Right hindlimb (tissue), 1 donor: Measurements from ENCODE around the gene ZNF324B.
A peak's percentile ranks its signal among the peaks of the same experiment; 100 is the strongest.
"Not testable (repeated sequence)": the region's sequence is repeated elsewhere in the genome, so short reads cannot be mapped to it uniquely, and the experiment has no call there.

ENCODE experiments used
- DNase-seq: peaks from one replicate; pipeline ENCODE4 v3.0.0-alpha.2; 2018

ZNF324B gene

DNA sequence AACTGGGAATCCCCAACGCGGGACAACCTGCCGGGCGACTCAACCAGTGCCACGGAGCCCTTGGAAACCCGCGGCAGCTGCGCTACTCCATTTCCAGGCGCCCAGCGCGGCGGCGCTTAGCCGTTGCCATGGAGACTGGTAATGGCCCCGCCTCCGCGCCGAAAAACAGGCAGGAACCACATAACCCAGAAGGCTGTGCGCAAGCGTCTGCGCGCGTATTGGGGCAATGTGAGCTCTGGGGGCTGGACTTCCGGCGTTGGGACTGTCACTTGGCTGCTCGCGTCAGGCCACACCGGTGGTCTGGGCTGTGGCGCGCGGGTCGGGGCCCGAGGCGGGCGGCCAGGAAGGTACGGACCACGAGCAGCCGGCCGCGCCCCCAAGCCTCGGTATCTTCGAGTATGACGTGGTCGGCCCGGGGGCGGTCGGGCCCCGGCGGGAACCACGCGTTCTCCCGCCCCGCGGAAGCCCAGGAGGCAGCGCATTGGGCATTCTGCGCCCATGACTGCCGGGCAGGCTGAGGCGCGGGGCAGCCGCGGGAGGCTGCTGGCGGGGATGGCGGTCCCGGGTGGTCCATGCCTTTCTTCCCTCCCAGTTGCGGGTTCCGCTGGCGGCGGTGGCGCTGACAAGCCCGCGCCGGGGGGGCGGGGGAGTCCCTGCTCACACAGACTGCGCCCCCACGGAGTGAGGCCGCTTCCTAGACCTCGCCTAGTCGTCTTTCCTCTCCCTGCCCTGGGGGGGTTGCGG, at the start of gene ZNF324B:
ZNF324B (plus strand) TSS at position 265 of the 744 bp plus-strand sequence. CDS start 2,080 bp downstream, outside the sequence.
- DNase-seq, result peak; percentile 97

DNA sequence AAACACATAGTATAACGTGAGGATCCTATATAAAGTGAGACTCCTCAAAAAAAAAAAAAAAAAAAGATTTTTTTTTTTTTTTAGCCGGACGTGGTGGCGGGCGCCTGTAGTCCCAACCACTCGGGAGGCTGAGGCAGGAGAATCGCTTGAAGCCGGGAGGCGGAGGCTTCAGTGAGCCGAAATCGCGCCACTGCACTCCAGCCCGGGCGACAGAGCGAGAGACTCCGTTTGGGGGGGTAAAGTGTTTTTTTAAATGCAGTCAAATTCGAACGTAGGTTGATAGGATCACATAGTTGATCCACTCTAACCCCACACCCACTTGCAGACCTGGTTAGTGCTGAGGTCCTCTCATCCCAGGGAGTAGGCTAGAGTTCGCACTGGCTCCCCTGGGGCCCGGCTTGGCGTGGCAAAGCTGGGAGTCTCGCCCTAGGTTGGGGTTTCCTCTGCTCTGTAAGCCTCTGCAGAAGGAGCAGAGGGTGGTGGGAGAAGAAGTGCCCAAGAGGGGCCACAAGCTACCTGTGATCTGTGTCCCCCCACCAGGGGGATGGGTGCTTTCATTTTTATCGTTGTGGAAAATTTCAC, 49.5 kb upstream of the ZNF324B start:
- no peak for DNase-seq

DNA sequence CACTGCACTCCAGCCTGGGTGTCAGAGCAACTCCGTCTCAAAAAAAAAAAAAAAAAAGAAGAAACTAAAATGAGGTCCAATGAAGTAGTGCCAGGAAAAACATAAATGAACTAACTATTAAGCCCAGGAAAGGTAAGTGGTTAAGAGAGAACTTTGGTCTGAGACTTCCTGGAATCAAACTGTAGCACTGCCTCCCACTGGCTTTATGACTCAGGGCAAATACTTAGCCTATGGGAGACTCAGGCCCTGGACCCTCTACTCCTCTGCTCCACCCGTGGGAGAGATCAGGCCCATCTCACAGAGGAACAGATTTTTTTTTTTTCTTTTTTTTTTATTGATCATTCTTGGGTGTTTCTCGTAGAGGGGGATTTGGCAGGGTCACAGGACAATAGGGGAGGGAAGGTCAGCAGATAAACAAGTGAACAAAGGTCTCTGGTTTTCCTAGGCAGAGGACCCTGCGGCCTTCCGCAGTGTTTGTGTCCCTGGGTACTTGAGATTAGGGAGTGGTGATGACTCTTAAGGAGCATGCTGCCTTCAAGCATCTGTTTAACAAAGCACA, 47.4 kb upstream of the ZNF324B start:
- DNase-seq, result not testable (repeated sequence)

DNA sequence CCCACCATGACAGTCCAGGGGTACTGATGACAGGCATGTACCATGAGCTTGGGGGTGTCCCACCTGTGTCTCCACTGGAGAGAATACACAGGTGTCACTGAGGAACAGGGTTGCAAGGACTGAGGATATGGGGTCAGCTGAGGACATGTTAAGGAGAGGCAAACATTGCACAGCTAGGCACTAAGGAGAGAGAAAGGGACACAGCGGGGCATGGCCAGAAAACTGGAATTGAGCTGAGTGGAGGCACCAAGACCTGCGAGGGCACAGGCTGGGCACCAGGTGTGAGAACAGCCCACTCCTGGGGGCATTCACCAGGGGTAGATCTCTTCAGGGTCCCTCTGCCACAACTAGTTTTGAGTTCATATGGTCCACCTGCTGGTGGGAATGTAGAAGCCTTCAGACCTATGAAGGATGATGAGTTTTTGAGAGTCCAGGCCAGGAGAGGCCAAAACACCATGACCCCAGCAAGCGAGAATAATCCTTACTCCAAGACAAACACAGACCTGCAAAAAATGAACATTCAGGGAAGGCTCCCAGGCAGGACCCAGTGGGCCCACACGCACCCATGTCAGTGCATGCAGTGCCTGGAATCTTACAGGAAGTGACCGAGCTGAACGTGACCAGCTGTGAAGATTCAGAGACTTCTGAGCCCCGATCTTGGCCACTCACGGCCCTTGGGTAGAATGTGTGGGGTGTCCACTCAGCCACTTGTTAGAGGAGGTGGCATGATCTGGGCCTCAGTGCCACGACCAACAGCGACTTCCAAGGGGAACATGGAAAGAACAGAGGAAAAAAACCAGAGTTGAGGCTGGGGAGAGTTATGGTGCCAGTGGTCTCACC, 44.4 kb upstream of the ZNF324B start:
- DNase-seq, result no peak

GRCh38 chr19:58407658-58408151, 43.7 kb upstream of the ZNF324B start:
- peak; percentile 33 for DNase-seq

- DNase-seq, result peak; percentile 98
Measured at GRCh38 chr19:58408152-58409009, 43.0 kb upstream of the ZNF324B start, which contains the start of gene ZNF584. Gene ZNF584 (plus strand): TSS chr19:58408649. CDS start chr19:58409148, 499 bp downstream.

DNA sequence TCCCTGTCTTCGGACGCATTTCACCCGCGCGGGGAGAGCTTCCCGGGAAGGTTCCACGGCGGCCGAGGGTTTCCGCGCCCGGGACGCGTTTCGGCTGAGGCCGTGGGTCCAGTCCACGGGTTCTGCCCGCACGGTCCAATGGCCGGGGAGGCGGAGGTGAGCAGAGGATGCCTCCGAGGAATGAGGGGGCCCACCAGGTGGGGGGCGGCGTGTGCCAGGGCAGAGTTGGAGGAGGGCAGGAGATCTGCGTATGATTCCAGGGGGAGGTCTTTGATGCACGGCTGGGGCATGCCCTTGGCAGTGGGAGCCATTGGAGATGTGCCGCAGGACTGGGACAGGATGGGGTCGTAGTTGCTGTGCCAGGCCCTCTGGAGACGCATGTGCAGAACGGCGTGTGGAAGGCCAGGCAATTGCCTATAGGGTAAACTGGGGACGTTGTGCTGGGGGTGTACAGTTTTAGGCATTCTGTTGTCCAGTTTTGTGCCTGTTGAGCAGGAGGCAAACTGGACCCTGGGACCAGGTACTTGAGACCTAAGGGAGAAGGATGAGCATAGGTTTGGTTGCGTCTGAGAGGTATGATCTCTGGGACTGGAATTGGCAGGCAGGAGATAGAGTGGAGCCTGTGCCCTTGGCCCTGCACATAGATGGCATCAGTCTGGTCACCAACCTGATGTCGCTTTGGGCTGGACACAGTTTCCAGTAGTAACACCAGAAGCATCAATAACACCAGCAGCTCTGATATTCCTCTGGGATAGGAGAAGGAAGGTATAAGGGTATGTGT, 42.2 kb upstream of the ZNF324B start:
- DNase-seq, result peak; percentile 41

DNA sequence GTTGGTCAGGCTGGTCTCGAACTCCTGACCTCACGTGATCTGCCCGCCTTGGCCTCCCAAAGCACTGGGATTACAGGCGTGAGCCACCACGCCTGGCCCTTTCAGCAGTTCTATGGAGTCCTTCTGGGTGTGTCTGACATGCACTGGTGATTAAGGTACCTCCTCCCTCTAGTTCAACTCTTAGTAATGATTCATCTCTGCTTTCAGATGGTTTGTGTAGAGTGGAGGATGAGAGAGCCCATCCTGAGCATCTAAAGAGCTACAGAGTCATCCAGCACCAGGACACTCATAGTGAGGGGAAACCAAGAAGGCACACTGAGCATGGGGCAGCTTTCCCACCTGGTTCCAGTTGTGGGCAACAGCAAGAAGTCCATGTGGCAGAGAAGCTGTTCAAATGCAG, 34.8 kb upstream of the ZNF324B start:
- no peak for DNase-seq

GRCh38 chr19:58417071-58417470, 34.4 kb upstream of the ZNF324B start:
- DNase-seq, result no peak

DNA sequence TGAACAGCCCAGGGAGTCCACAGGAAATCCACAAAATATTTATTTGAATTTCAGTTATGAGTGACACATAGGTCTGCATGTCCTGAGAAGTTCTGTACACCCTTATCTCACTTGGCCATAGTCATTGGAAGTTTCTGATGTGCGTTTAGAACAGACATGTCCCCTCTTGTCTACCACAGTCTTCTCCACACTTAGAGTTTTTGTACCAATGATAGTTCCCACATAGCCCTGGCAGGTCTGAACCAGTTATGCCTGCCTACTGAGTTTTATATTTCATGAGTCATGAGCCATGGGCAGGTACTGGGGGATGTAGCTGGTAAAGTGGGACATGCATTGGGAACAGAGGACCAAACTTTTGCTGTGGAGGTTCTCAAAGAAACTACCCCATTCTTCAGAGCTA, 22.8 kb upstream of the ZNF324B start:
- DNase-seq, result no peak

GRCh38 chr19:58429745-58430144, 21.7 kb upstream of the ZNF324B start:
- DNase-seq, result no peak

DNA sequence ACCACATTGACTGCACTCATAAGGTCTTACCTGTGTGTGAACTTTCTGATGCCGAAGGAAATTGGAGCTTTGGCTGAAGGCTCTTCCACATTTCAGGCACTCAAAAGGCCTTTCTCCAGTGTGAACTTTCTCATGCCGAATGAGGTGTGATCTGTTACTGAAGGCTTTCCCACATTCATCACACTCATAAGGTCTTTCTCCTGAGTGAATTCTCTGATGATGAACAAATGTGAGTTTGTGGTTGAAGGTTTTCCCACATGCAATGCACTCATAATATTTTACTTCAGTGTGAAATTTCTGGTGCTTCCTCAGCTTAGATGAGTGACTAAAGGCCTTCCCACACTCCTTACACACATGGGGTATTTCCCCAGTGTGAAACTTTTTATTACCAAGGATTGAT, 17.2 kb upstream of the ZNF324B start:
- DNase-seq, result no peak

DNA sequence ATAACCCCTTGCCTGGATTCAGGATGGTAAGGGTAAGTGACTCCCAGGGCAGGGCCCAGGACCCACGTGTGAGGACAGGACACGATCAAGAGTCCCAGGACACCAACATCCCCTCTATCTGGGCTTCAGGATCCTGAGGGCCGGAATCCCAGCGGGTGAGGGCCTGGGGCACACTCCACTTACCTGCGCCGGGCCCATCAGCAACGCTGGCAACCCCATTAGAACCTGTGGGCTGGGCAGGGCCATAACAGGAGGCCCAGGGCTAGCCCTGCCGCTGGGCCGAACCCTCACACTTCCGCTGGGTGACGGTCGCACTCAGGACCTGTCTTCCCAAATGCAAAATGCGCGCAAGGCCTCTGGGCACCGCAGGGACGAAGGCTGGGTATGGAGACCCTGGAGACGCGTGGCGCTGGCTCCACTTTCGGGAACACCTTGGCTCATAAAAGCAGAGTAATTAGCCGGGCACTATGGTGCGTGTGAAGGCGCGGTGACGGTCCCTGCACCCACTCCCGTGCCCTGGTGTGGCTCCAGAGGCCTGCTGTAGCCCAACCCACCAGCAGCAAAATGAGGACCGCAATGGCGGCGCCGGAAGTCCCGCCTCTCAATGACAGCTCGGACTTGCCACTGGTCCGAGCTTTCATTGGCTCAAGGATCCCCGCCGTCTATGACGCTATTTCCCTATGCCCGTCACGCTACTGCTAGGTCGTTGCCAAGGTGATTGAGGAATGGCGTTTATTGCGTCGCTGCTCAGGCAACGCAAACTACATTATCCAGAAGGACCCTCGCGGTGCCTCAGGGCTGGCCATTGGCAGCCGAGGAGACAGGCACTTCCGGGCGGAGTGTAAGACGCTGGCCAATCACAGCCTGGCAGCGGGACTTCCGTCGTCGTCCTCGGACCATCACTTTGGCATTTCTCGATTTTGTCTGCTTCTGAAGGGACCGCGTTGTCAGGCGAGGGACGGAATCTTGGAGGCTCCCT, 11.6 kb upstream of the ZNF324B start, which contains the start of gene ZNF132:
ZNF132 (minus strand) TSS at position 578 of the 979 bp plus-strand sequence; CDS start at position 246, 332 bp downstream.
- peak; percentile 99 for DNase-seq

- DNase-seq, result no peak
Measured at GRCh38 chr19:58440556-58440955, 10.9 kb upstream of the ZNF324B start.

DNA sequence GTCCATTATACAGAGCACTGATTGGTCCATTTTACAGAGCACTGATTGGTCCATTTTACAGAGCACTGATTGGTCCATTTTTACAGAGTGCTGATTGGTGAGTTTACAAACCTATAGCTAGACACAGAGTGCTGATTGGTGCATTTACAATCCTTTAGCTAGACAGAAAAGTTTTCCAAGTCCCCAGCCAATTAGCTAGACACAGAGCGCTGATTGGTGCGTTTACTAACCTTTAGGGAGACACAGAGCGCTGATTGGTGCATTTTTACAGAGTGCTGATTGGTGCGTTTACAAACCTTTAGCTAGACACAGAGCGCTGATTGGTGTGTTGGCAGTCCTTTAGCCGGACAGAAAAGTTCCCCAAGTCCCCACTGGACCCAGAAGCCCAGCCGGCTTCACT, 8.4 kb upstream of the ZNF324B start:
- DNase-seq, result not testable (repeated sequence)

- not testable (repeated sequence) for DNase-seq
Measured at GRCh38 chr19:58448860-58449259, 2.6 kb upstream of the ZNF324B start.

- DNase-seq, result not testable (repeated sequence)
Measured at GRCh38 chr19:58449980-58450379, 1.4 kb upstream of the ZNF324B start.

DNA sequence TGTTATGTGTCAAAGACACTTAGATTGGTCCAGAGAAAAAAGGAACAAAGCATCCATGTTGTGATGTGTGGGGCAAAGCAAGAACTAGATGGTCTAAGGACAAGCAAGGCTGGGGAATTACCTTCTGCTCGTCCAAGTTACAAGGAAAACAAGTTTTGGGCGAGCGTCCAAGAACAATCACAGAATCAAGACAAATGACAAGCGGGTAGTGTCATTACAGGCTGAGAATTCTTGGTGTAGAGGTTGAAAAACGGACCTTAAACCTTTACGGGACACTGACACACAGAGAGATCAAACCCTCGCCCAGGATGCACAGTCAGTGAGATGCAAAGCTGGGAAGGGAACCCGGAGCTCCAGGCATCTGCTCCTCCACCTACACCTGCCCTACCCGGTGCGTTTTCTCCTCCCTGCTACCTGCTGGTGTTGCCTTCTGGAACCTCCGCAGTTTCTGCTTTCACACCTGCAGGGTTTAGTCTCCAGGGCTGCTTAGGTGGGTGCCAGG, 515 bp upstream of the ZNF324B start:
- DNase-seq, result no peak

GRCh38 chr19:58453743-58454142, 2.3 kb downstream of the ZNF324B start:
- no peak for DNase-seq
